Measurements from ENCODE around the gene SEMA3E.

Gene SEMA3E

GRCh38 chr7:83648464-83649241 lies at the start of gene SEMA3E:
SEMA3E (minus strand) TSS chr7:83649139.
- Histone ChIP-seq H3K4me2 (ENCODE audit: low read depth, low read length, poor library complexity, severe bottlenecking) (no peak within 1 kb of the TSS), H3F3A (ENCODE audit: insufficient read depth) (no peaks in the 10 kb centered on the region), H3K9ac (ENCODE audit: low read length) (no peak within 1 kb of the TSS), H3K4me3 (ENCODE audit: insufficient read depth, low read length, poor library complexity, severe bottlenecking) (no peak within 1 kb of the TSS), H3K36me3 (ENCODE audit: low read length) (no peaks in the 10 kb centered on the region), H4K20me1 (ENCODE audit: low read depth, low read length) (no peaks in the 10 kb centered on the region), H3K27ac (ENCODE audit: low read depth, low read length) (no peak within 1 kb of the TSS), H3K9me2 (replicated peaks; ENCODE audit: insufficient read depth, low read length) (no peaks in the 10 kb centered on the region), H3K79me2 (ENCODE audit: insufficient read depth, low read length) (no peaks in the 10 kb centered on the region), H3K9me3 (ENCODE audit: insufficient read depth, low read length) (no peaks in the 10 kb centered on the region), H3K27me3 (ENCODE audit: low read length) (0 out of 2 replicates have a peak, but pooled peaks cover 2% of the 10 kb centered on the region), H2AFZ (ENCODE audit: low read depth, low read length, severe bottlenecking) (no peak within 1 kb of the TSS)
- TF ChIP-seq EZH2phosphoT487 (conservative IDR thresholded peaks at IDR 0.05; ENCODE audit: low read length) (no peak), CTCF (IDR thresholded peaks at IDR 0.05; ENCODE audit: insufficient read depth, low read length, poor library complexity, severe bottlenecking) (no peak)

GRCh38 chr7:83697804-83698530 lies 49.0 kb upstream of the SEMA3E start:
- no peak for TF ChIP-seq CTCF (IDR thresholded peaks at IDR 0.05; ENCODE audit: insufficient read depth, low read length, poor library complexity, severe bottlenecking)
- no peak for TF ChIP-seq EZH2phosphoT487 (conservative IDR thresholded peaks at IDR 0.05; ENCODE audit: low read length)
- H3K9me2 ChIP-seq (replicated peaks; ENCODE audit: insufficient read depth, low read length), result no peaks in the 10 kb centered on the region

GRCh38 chr7:83696101-83696500 lies 47.2 kb upstream of the SEMA3E start:
- no peak overlapping the region for H2AFZ ChIP-seq (ENCODE audit: low read depth, low read length, severe bottlenecking)
- H4K20me1 ChIP-seq (ENCODE audit: low read depth, low read length), result no peaks in the 10 kb centered on the region
- H3K36me3 ChIP-seq (ENCODE audit: low read length), result no peaks in the 10 kb centered on the region
- H3K79me2 ChIP-seq (ENCODE audit: insufficient read depth, low read length), result no peaks in the 10 kb centered on the region
- TF ChIP-seq EZH2phosphoT487 (conservative IDR thresholded peaks at IDR 0.05; ENCODE audit: low read length), result no peak
- TF ChIP-seq CTCF (IDR thresholded peaks at IDR 0.05; ENCODE audit: insufficient read depth, low read length, poor library complexity, severe bottlenecking), result no peak
- H3K4me3 ChIP-seq (ENCODE audit: insufficient read depth, low read length, poor library complexity, severe bottlenecking), result no peak overlapping the region
- H3K9ac ChIP-seq (ENCODE audit: low read length), result no peak overlapping the region
- H3K9me2 ChIP-seq (replicated peaks; ENCODE audit: insufficient read depth, low read length), result no peaks in the 10 kb centered on the region
- H3K4me2 ChIP-seq (ENCODE audit: low read depth, low read length, poor library complexity, severe bottlenecking), result no peak overlapping the region
- H3F3A ChIP-seq (ENCODE audit: insufficient read depth), result no peaks in the 10 kb centered on the region
- no peaks in the 10 kb centered on the region for H3K9me3 ChIP-seq (ENCODE audit: insufficient read depth, low read length)
- H3K27ac ChIP-seq (ENCODE audit: low read depth, low read length), result no peak overlapping the region
- H3K27me3 ChIP-seq (ENCODE audit: low read length), result no peaks in the 10 kb centered on the region

More at GRCh38 chr7:83697804-83698530, 49.0 kb upstream of the SEMA3E start:
- H3K9ac ChIP-seq (ENCODE audit: low read length), result no peak overlapping the region
- no peak overlapping the region for H3K4me3 ChIP-seq (ENCODE audit: insufficient read depth, low read length, poor library complexity, severe bottlenecking)
- H3K4me2 ChIP-seq (ENCODE audit: low read depth, low read length, poor library complexity, severe bottlenecking), result no peak overlapping the region
- no peak overlapping the region for H3K27ac ChIP-seq (ENCODE audit: low read depth, low read length)
- H3K79me2 ChIP-seq (ENCODE audit: insufficient read depth, low read length), result no peaks in the 10 kb centered on the region
- no peaks in the 10 kb centered on the region for H3K9me3 ChIP-seq (ENCODE audit: insufficient read depth, low read length)
- no peaks in the 10 kb centered on the region for H3F3A ChIP-seq (ENCODE audit: insufficient read depth)
- H3K36me3 ChIP-seq (ENCODE audit: low read length), result no peaks in the 10 kb centered on the region
- H3K27me3 ChIP-seq (ENCODE audit: low read length), result no peaks in the 10 kb centered on the region
- no peaks in the 10 kb centered on the region for H4K20me1 ChIP-seq (ENCODE audit: low read depth, low read length)
- H2AFZ ChIP-seq (ENCODE audit: low read depth, low read length, severe bottlenecking), result no peak overlapping the region
